Measurements from ENCODE around the gene IL13RA1. TPM values are rescaled to one million over a fixed set of nuclear protein-coding genes. Genes with fewer than 3 reads are reported as not detected.

Gene IL13RA1
- total and polyA plus RNA-seq, 7 donors: 33.6 to 57.6 (median 49.9) TPM

DNA sequence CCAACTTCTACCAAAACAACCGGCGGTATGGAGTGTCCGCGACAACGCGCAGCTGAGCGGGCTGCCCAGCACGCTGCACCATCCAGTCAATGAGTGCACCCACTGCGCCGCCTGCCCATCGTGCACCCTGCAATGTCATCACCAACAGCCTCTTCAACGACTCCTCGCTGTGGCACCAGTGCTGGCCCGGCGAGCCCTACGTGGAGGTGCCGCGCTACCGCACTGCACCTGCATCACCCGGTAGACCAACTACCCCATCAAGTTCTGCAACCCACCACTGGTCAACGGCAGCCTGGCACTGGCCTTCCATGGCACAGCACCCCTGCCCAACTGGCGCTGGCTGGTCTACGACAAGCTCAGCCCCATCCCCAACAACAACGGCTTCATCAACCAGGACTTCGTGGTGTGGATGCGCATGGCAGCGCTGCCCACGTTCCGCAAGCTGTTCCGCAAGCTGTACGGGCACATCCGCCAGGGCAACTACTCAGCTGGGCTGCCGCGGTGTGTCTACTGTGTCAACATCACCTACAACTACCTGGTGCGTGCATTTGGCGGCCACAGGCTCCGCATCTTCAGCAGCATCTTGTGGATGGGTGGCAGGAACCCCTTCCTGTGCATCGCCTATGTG is 42.8 kb downstream of the IL13RA1 start:
- DNase-seq: no peak
- peaks cover 0 to 16% (median 2%) of the 10 kb centered on the region in 4 donors for H3K36me3 ChIP-seq
- H3K4me1 ChIP-seq: no peaks in the 10 kb centered on the region
- no peaks in the 10 kb centered on the region for H3K27me3 ChIP-seq
- no peak overlapping the region for H3K4me3 ChIP-seq
- no peak overlapping the region for H3K27ac ChIP-seq
- TF ChIP-seq POLR2AphosphoS5 (IDR thresholded peaks at IDR 0.05): no peak
- no peak for TF ChIP-seq EP300 (IDR thresholded peaks at IDR 0.05)
- TF ChIP-seq POLR2A (IDR thresholded peaks at IDR 0.05): no peak
- TF ChIP-seq, protein P1, sequence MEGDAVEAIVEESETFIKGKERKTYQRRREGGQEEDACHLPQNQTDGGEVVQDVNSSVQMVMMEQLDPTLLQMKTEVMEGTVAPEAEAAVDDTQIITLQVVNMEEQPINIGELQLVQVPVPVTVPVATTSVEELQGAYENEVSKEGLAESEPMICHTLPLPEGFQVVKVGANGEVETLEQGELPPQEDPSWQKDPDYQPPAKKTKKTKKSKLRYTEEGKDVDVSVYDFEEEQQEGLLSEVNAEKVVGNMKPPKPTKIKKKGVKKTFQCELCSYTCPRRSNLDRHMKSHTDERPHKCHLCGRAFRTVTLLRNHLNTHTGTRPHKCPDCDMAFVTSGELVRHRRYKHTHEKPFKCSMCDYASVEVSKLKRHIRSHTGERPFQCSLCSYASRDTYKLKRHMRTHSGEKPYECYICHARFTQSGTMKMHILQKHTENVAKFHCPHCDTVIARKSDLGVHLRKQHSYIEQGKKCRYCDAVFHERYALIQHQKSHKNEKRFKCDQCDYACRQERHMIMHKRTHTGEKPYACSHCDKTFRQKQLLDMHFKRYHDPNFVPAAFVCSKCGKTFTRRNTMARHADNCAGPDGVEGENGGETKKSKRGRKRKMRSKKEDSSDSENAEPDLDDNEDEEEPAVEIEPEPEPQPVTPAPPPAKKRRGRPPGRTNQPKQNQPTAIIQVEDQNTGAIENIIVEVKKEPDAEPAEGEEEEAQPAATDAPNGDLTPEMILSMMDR (IDR thresholded peaks at IDR 0.05): no peak
- intact Hi-C loops (cut with DNase I): no loop called here
- no peaks in the 10 kb centered on the region for H3K9me3 ChIP-seq
- 97 to 98% methylated on average over 38 of the region's 38 CpGs for WGBS, 2 donors

DNA sequence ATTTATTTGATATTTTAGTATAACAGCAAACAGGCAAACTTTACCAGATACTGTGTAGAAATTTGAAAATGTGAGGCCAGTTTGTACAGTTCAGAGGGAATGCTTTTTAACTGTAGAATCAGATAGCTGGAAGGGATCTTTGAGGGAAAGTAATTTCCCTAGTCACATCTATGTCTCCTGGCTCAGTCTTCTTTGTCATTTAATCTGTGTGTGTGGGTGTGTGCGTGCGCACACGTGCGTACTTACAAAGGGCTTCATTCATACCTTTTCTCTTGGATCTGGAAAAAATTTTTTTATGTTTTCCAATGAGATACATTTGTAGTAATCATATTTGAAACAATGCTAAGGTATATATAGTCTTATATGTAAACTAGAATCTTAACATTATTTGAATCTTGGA is 44.6 kb downstream of the IL13RA1 start:
- no peaks in the 10 kb centered on the region for H3K9me3 ChIP-seq
- H3K36me3 ChIP-seq: peaks cover 0 to 16% (median 2%) of the 10 kb centered on the region in 4 donors
- whole genome bisulfite sequencing, 2 donors: 76 to 93% methylated on average over 4 of the region's 4 CpGs
- TF ChIP-seq POLR2AphosphoS5 (IDR thresholded peaks at IDR 0.05) (no peak), POLR2A (IDR thresholded peaks at IDR 0.05) (no peak), EP300 (IDR thresholded peaks at IDR 0.05) (no peak)
- TF ChIP-seq, protein P1 (IDR thresholded peaks at IDR 0.05): no peak
- H3K27me3 ChIP-seq: no peaks in the 10 kb centered on the region
- H3K4me3 ChIP-seq: no peak overlapping the region
- H3K4me1 ChIP-seq: no peaks in the 10 kb centered on the region
- no peak for DNase-seq
- intact Hi-C loops (cut with DNase I): no loop called here
- H3K27ac ChIP-seq: no peak overlapping the region

DNA sequence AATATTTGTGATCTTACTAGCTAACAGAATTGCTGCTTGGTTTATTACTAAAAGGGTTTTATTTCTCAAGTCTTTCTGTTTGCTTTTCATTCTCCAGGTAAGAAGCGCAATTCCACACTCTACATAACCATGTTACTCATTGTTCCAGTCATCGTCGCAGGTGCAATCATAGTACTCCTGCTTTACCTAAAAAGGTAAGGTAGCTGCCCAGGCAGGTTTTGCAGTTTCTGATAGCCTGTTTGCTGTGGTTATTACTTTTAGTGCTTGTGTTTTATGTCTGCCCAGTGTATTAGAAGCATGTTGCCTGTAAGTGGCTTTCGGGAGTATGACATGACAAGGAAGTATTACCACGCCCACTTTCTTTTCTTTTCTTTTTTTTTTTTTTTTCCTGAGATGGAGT is 46.4 kb downstream of the IL13RA1 start:
- Histone ChIP-seq H3K27me3 (no peaks in the 10 kb centered on the region), H3K9me3 (no peaks in the 10 kb centered on the region), H3K4me1 (no peaks in the 10 kb centered on the region), H3K4me3 (no peak overlapping the region), H3K27ac (no peak overlapping the region), H3K36me3 (peaks cover 0 to 11% (median 2%) of the 10 kb centered on the region in 4 donors)
- 13 to 65% methylated on average over 5 of the region's 5 CpGs for WGBS, 2 donors
- DNase-seq: no peak
- TF ChIP-seq POLR2A (IDR thresholded peaks at IDR 0.05) (no peak), EP300 (IDR thresholded peaks at IDR 0.05) (no peak), POLR2AphosphoS5 (IDR thresholded peaks at IDR 0.05) (no peak)
- TF ChIP-seq, protein P1 (IDR thresholded peaks at IDR 0.05): no peak
- intact Hi-C loops (cut with DNase I): no loop called here

DNA sequence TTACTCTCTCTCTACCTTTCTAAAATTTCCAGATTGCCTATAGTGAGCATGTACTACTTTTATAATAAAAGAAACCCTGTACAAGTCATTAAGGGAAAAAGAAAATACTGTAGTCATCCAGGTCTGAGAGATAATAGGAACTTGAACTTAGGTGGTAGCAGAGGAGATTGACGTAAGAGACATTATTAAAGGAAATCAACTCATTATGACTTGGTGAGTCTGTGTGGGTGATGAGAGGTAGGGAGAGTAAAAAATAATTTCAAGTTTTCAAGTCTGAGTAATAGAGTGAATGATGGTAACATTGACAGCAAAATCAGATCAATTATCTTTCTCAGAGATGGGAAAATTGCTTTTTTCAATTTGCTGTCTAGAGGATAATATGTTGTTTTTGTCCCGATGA is 52.2 kb downstream of the IL13RA1 start:
- intact Hi-C loops (cut with DNase I): no loop called here
- 95 to 97% methylated on average over 2 of the region's 2 CpGs for WGBS, 2 donors
- no peaks in the 10 kb centered on the region for H3K36me3 ChIP-seq
- no peaks in the 10 kb centered on the region for H3K27me3 ChIP-seq
- H3K4me3 ChIP-seq: no peak overlapping the region
- TF ChIP-seq POLR2A (IDR thresholded peaks at IDR 0.05) (no peak), POLR2AphosphoS5 (IDR thresholded peaks at IDR 0.05) (no peak), EP300 (IDR thresholded peaks at IDR 0.05) (no peak)
- TF ChIP-seq, protein P1 (IDR thresholded peaks at IDR 0.05): no peak
- DNase-seq: no peak
- H3K4me1 ChIP-seq: peaks cover 0 to 6% (median 3%) of the 10 kb centered on the region in 4 donors
- H3K9me3 ChIP-seq: no peaks in the 10 kb centered on the region
- no peak overlapping the region for H3K27ac ChIP-seq

DNA sequence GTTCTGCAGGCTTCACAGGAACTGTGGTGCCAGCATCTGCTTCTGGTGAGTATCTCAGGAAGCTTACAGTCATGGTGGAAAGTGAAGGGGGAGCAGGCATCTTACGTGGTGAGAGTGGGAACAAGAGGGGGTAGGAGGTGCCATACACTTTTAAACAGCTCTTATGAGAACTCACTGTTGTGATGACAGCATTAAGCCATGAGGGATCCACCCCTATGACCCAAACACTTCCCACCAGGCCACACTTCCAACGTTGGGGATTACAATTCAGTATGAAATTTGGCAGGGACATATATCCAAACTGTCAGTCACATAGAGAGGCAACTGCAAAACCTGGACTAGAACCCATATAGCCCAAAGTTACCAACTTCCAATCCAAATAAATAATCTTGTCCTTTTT is 53.1 kb downstream of the IL13RA1 start:
- intact Hi-C loops (cut with DNase I): no loop called here
- peaks cover 0 to 3% (median 0%) of the 10 kb centered on the region in 4 donors for H3K36me3 ChIP-seq
- H3K27me3 ChIP-seq: no peaks in the 10 kb centered on the region
- DNase-seq: no peak
- H3K4me1 ChIP-seq: peaks cover 0 to 6% (median 3%) of the 10 kb centered on the region in 4 donors
- no peak overlapping the region for H3K4me3 ChIP-seq
- 49 to 63% methylated on average over 2 of the region's 2 CpGs for WGBS, 2 donors
- TF ChIP-seq POLR2AphosphoS5 (IDR thresholded peaks at IDR 0.05) (peak in 1 of 4 donors; percentile 20), POLR2A (IDR thresholded peaks at IDR 0.05) (no peak)
- H3K27ac ChIP-seq: peak overlapping the region in 2 of 4 donors; percentile 19 to 47
- H3K9me3 ChIP-seq: no peaks in the 10 kb centered on the region

Measured in sigmoid colon (tissue), 7 donors.